Measurements from ENCODE around the gene UBA3.

UBA3 gene

GRCh38 chr3:69082361-69082760, 2.2 kb upstream of the UBA3 start:
- no peak overlapping the region for H3K4me3 ChIP-seq (ENCODE audit: low read length)
- DNase-seq (ENCODE audit: low read depth, low spot score): no peak

- no peak for DNase-seq (ENCODE audit: low read depth, low spot score)
- H3K4me3 ChIP-seq (ENCODE audit: low read length): no peak overlapping the region
These were observed 1.6 kb upstream of the UBA3 start for GRCh38 chr3:69081583-69082262.

- DNase-seq (ENCODE audit: low read depth, low spot score): no peak
- H3K4me3 ChIP-seq (ENCODE audit: low read length): peak overlapping the region; percentile 69
These were observed 651 bp downstream of the UBA3 start for GRCh38 chr3:69079269-69080159.

GRCh38 chr3:69072928-69073327, 7.2 kb downstream of the UBA3 start:
- no peak overlapping the region for H3K4me3 ChIP-seq (ENCODE audit: low read length)
- no peak for DNase-seq (ENCODE audit: low read depth, low spot score)

- no peak overlapping the region for H3K4me3 ChIP-seq (ENCODE audit: low read length)
- peak; percentile 60 for DNase-seq (ENCODE audit: low read depth, low spot score)
These were observed 14.0 kb downstream of the UBA3 start for GRCh38 chr3:69066121-69066520.

GRCh38 chr3:69065318-69065964, 14.7 kb downstream of the UBA3 start:
- DNase-seq (ENCODE audit: low read depth, low spot score): peak; percentile 90
- peak overlapping the region; percentile 18 for H3K4me3 ChIP-seq (ENCODE audit: low read length)

DNA sequence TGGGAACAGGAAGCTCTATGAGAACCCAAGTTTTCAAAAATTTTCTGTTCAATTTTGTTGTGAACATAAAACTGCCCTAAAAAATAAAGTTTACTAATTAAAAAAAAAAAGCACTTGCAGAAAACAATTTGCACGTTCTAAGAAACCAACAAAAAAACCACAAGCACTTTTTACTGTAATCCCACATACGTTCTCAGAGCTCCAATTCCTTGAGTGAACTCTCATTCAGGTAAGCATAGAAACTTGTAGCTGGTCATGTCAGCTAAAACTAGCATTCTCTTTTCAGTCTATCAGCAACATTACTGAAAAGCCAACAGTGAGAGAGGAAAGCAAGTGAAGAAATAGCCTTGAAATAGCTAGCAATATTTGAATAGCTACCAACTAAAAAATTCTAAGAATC, 16.5 kb downstream of the UBA3 start:
- H3K4me3 ChIP-seq (ENCODE audit: low read length): no peak overlapping the region
- peak; percentile 61 for DNase-seq (ENCODE audit: low read depth, low spot score)

DNA sequence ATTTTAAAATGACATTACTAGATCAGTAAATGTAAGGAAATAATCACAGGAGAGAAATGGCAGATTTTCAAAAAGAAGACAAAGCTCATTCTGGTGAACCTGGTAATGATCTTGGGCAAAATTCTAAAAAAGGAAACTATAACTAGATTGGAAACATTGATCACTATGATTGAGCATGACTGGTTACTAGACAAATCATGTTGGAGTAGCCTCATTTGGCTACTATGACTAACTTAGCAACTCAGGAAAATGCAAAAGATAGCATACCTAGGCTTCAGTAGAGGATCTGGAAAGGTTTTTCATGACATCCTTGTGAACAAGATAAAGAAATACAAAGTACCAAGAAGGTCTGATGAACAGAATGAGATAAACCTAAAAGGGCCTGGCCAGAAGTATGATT, 20.5 kb downstream of the UBA3 start:
- H3K4me3 ChIP-seq (ENCODE audit: low read length): no peak overlapping the region
- DNase-seq (ENCODE audit: low read depth, low spot score): no peak

DNA sequence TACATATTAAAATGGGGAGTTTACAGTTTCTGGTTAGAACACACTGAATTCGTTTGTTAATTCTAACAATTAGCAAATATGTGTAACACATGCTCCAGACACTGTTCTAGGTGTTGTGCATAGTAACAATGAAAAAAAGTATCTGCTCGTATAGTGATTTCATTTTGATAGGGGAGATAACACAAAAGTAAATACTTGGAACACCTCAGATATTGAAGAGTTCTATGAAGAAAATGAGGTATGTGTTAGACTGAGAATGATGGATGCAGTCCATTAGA, 21.3 kb downstream of the UBA3 start:
- no peak overlapping the region for H3K4me3 ChIP-seq (ENCODE audit: low read length)

GRCh38 chr3:69058180-69058946, 21.8 kb downstream of the UBA3 start:
- H3K4me3 ChIP-seq (ENCODE audit: low read length): no peak overlapping the region
- peak; percentile 75 for DNase-seq (ENCODE audit: low read depth, low spot score)

More for the DNA sequence above, 21.3 kb downstream of the UBA3 start:
- no peak for DNase-seq (ENCODE audit: low read depth, low spot score)

- peak overlapping the region; percentile 91 for H3K4me3 ChIP-seq (ENCODE audit: low read length)
- no peak for DNase-seq (ENCODE audit: low read depth, low spot score)
These were observed 27.7 kb downstream of the UBA3 start for GRCh38 chr3:69052472-69052898.

- peak; percentile 99 for DNase-seq (ENCODE audit: low read depth, low spot score)
- H3K4me3 ChIP-seq (ENCODE audit: low read length): peak within 1 kb of the TSS; percentile 91
These were observed 28.3 kb downstream of the UBA3 start, which contains the start of gene TMF1 for GRCh38 chr3:69051756-69052471. TSS of gene TMF1 (minus strand) at chr3:69052333. CDS start at chr3:69052086, 247 bp downstream.

GRCh38 chr3:69048990-69049389, 31.2 kb downstream of the UBA3 start:
- no peak for DNase-seq (ENCODE audit: low read depth, low spot score)
- no peak overlapping the region for H3K4me3 ChIP-seq (ENCODE audit: low read length)

- no peak overlapping the region for H3K4me3 ChIP-seq (ENCODE audit: low read length)
- DNase-seq (ENCODE audit: low read depth, low spot score): no peak
These were observed 35.6 kb downstream of the UBA3 start for GRCh38 chr3:69044608-69045007.

DNA sequence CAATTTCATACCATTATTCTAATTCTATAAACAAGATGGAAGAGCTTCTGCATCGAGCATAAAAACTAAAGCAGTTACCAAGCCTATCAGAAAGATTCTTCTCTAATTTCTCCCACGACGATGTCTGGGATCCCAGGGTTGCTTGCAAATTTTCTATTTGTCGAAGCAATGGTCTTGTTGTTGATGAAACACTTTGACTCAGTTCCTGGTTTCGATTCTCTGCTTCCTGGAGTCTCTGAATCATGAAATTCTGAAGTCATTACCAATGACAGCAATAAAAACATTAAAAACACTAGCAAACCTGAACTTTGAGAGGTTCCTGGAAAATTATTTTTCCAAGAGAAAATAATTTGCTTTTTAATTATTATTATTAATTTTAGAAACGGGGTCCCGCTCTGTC, 46.7 kb downstream of the UBA3 start:
- DNase-seq (ENCODE audit: low read depth, low spot score): no peak
- H3K4me3 ChIP-seq (ENCODE audit: low read length): no peak overlapping the region

DNA sequence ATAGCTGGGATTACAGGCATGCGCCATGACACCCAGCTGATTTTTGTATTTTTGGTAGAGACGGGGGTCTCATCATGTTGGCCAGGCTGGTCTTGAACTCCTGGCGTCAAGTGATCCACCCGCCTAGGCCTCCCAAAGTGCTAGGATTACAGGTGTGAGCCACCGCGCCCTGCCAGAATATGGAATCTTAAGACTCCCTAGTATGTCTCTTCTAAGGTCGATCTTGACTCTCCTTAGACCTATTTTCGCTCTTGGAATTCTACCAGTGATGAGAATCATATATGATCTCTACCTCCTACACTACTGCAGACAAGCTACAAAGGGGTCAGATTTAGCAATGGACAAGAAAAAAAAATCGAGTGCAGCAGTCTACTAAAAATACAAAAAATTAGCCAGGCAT, 47.4 kb downstream of the UBA3 start:
- no peak for DNase-seq (ENCODE audit: low read depth, low spot score)
- no peak overlapping the region for H3K4me3 ChIP-seq (ENCODE audit: low read length)

- DNase-seq (ENCODE audit: low read depth, low spot score): no peak
- H3K4me3 ChIP-seq (ENCODE audit: low read length): no peak overlapping the region
These were observed 48.0 kb downstream of the UBA3 start for GRCh38 chr3:69032142-69032541.

GRCh38 chr3:69031635-69032034, 48.5 kb downstream of the UBA3 start:
- H3K4me3 ChIP-seq (ENCODE audit: low read length): no peak overlapping the region
- no peak for DNase-seq (ENCODE audit: low read depth, low spot score)

DNA sequence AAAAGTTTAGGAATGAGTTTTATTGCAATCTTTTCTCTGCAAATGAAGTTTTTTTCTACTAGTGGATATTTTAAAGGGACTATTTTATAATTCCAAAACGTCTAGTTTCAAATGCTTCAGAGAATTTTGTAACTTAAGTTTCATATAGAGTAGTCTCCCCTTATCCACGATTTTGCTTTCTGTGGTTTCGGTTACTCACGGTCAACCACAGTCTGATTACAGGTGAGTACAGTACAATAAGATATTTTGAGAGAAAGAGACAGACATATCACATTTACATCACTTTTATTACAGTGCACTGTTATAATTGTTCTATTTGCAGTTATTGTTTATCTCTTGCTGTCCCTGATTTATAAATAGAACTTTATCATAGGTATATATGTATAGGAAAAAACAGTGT, 59.3 kb downstream of the UBA3 start:
- H3K4me3 ChIP-seq (ENCODE audit: low read length): no peak overlapping the region
- DNase-seq (ENCODE audit: low read depth, low spot score): no peak
